NOMO-1 (cell line): Measurements from ENCODE around the gene SMURF1.

ENCODE experiments used
- DNase-seq, 2 experiments: peaks; one replicate each; lab custom pipeline; 2025; ENCODE audit not compliant: unreplicated experiment in 2 of 2; lab: John Stamatoyannopoulos, UW

The SMURF1 gene

DNA sequence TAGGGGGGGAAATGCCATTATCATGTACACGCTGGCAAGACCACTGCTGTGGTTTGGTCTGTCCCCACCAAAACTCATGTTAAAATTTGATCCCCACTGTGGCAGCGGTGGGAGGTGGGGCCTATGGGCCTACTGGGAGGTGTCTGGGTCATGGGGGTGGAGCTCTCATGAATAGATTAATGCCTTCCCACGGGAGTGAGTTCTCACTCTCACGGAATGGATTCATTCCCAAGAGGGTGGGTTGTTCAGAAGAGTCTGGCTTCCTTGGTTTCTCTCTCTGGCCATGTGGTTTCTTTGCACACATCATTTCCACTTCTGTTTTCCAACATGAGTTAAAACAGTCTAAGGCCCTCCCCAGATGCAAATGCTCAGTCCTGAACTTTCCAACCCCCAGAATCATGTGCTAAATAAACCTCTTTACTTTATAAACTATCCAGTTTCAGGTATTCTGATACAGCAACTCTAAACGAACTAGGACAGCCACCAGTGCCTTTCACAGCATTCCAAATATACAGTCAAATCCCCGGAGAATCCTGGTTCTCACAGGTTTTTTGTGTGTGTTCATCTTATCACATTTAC is 44.3 kb downstream of the SMURF1 start:
- no peak for DNase-seq

DNA sequence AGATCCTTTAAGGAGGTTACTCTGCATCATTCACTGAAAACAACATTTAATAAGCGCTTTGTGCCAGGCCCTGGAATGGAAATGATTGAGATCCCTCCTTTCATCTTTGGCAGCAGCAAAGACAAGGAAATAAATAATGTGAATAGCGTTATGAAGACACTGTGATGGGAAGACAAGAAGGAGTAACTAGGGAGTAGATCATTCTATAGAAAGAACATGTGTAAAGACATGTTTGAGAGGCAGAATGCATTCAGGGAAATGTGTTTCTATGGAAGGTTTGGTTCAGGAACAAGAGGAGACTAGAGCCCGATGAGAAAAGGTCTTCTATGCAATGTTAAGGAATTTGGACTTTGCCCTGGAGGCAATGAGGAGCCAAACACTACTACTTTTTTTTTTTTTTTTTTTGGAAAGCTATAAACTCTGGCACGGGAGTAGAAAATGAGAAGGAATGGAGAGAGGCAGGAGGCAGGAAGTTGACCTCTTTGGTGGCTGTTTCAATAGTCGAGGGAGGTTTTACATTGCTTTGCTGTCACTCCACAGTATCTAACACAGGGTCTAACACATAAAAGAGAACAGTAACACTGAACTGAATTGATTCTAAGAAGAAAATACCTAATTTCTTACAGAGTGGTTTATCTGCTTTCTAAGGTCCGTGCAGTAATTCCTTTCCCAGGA is 44.9 kb downstream of the SMURF1 start:
- DNase-seq, result no peak

GRCh38 chr7:99098286-99098823 is 45.6 kb downstream of the SMURF1 start:
- DNase-seq, result no peak

DNA sequence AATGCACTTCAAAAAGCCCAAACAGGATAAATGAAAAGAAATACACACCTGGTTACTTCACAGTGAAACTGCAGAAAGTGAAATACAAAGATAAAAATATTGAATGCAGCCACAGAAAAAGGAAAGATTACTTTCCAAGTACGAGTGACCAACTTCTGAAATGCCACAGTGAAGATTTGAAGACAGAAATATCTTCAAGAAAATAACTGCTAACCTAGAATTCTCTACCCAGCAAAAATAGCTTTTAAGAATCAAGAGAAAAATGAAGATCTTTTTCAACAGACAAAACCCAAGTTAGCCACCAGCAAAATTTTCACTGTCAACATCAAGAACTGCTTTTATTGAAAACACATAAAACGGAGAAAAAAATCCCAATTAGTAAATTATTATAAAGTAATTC is 46.2 kb downstream of the SMURF1 start:
- DNase-seq, result no peak

DNA sequence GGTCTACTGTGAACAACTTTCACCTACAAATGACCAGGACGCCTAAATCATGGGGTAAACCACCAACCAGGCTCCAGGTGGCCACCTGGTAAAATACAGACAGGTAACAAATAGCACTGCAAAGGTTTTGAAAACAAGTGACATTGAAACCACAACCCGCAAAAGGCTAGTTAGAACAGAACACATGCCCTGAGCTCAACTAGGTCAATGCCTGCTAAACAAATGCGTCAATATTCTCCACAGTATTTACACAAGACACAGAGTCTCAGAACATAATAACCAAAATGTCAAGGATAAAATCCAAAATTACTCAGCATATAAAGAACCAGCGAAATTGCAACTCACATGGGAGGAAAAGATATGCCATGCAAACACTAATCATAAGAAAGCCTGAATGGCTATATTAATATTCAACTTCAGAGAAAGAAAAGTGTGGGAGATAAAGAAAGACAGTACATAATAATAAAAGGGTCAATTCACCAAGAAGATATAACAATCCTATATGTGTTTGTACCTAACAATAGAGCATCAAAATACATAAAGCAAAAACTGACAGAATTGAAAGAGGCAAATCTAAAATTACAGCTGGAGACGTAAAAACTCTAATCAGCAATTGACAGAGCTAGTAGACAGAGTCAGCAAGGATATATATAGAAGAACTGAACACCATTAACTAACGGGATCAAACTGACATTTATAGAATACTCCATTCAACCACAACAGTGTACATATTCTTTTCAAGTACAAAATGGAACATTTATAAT is 47.6 kb downstream of the SMURF1 start:
- DNase-seq, result no peak

- no peak for DNase-seq
Measured at GRCh38 chr7:99095698-99096097, 48.2 kb downstream of the SMURF1 start.

GRCh38 chr7:99094401-99094800 is 49.5 kb downstream of the SMURF1 start:
- DNase-seq, result no peak

GRCh38 chr7:99092064-99092720 is 51.7 kb downstream of the SMURF1 start:
- DNase-seq, result no peak

DNA sequence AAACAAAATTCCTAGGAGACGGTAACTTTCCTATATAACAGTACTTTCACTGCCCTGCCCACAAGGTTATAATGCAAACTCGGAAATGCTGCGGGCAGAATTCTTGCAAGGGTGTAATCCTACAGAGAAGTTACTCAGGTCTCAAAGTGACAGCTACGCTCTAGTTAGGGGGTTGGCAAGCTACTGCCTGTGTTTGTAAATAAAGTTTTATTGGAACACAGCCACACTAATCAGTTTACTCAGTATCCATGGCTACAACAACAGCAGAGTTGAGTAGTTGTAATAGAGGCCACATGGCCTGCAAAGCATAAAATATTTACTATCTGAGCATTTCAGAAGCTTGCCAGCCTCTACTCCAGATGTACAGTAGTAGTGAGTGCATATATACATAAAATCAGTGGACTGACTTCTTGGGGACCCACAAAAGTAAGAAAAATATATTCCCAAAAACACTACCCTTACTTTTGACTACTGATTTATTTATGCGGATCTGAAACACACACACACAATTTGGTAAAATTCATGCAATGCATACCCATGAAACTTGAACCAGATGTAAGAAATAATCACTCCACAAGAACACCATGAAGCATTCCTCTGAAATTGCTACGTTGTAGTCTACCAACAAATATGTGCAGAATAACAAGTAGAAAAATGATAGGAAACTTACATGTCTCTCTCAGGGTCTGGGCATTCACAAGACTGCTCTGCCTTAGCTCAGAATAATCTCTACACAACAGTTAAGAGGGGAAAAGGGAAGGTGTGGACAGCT is 53.0 kb downstream of the SMURF1 start:
- no peak for DNase-seq

GRCh38 chr7:99089914-99090629 is 53.8 kb downstream of the SMURF1 start:
- DNase-seq, result no peak

- DNase-seq, result no peak
Measured at GRCh38 chr7:99086944-99087343, 57.0 kb downstream of the SMURF1 start.

DNA sequence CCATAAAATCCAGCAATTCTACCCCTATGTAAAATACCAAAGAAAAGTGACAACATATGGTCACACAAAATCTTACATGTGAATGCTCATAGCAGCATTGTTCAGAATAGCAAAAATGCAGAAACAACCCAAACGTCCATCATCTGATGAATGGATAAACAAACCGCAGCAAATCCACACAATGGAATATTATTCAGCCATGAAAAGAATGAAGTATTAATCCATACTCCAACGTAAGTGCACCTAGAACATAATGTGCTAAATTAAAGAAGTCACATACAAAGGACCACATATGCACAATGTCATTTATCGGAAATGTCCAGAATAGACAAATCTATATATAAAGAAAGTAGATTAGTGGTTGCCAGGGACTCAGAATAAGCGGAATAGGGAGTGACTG is 57.4 kb downstream of the SMURF1 start:
- DNase-seq, result no peak

- DNase-seq, result peak in 1 of 2 experiments; percentile 29
Measured at GRCh38 chr7:99083733-99084132, 60.2 kb downstream of the SMURF1 start.

GRCh38 chr7:99083068-99083651 is 60.7 kb downstream of the SMURF1 start:
- peak; percentile 39 to 92 for DNase-seq

DNA sequence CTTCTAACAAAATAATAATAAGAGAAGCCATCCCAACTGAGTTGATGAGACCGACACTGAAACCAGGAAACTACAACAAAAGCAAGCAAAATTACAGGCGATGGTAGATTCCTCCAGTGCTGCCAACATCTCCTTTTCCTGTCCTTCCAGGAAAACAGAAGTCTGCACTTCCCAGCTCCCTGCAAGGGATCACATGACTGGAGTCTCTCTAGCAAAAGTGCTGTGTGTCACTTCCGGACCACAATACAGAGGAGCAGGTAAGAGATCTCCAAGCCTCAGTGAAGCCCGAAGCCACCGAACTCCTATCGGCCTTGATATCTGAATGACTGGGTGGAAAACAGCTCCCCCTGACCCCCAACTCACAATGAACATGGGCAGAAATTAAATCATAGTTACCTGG is 63.2 kb downstream of the SMURF1 start:
- no peak for DNase-seq

DNA sequence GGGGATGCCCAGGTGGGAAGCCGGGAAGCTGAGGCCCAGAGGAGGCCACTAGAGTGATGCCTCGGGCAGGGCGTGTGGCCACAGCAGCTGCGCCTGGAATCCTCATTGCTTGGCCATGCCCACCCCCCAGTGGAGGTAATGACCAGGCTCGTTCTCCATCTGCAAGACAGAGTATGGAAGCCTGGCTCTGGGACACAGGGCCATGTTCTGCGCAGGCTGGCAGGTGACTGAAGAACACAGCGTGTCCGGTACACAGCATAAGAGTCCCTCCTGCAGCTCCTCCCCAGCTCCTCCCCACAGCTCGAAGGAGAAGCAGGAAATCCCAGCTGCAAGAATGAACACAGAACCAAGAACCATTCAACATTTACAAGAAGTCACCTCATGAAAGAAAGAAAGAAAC is 64.8 kb downstream of the SMURF1 start:
- no peak for DNase-seq

- DNase-seq, result no peak
Measured at GRCh38 chr7:99078416-99078815, 65.5 kb downstream of the SMURF1 start.

DNA sequence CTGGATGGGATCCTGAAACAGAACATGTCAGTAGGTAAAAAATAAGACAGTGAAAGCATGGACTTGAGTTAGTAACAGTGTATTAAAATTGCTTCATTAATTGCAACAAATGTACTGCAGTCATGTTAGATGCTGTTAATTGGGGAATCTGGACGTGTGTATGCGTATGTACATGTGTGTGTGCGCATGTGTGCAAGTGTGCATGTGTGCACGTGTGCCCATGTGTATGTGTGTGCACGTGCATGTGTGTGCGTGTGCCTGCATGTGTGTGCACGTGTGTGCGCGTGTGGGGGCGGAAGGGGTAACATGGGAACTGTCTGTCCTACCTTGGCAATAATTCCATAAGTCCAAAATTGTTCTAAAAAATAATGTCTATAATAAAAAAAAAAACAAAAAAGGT is 67.3 kb downstream of the SMURF1 start:
- no peak for DNase-seq

- no peak for DNase-seq
Measured at GRCh38 chr7:99073839-99074446, 70.0 kb downstream of the SMURF1 start.
